HTERT RPE-1 (cell line): ENCODE measurements around the gene SLC25A52.
"Not testable (repeated sequence)": the region's sequence is repeated elsewhere in the genome, so short reads cannot be mapped to it uniquely, and the experiment has no call there.

Source experiments
- in situ Hi-C: fragments of 300-500 bp; cut with MboI; formaldehyde crosslinking; loops from 4 replicates; pipeline ENCODE4 v1.14.3; 2020; ENCODE audit warnings: low sequenced_read_pairs

SLC25A52 gene

DNA sequence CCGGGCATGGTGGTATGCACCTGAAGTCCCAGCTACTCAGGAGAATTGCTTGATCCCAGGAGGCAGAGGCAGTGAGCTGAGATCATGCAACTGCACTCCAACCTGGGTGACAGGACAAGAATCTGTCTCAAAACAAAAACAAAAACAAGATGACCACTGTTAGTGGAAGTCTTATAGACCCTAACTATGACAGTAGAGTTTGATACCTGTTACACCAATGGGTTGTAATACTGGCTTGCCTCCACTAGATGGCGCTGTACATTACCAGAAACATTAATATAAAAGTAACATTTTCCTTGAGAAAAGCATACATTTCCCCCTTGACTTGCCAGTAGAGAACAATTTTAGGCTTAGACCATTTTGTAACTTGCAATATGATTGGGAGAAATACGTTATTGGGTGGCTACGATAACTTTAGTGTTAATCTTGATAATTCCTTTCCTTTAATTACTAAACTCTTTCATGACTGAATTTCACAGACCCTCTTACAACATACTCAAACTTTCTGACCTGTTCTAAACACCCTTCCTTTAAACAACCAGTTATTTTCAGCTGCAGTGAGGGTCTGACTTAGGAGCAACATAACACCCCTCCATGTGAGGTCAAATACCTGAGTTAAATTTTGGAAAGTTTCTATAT lies 19.5 kb downstream of the SLC25A52 start:
- in situ Hi-C loops, result no loop called here

DNA sequence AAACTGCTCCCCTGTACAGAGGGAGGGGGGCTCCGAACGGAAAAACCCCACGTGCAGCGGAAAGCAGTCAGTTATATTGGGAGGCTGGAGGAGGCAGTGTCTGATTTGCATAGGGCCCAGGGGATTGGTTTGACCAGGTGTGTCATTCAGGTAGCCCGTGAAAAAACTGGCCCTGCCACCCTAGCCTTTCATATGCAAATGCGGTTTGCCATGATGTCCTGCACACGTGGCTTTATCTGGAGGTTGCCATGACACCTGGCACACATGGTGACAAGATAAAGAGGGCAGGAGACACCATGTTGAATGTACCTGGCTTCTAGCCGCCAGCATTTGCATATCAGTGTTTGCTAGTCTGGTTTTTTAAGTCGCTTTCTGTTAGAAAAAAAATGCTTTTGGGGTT lies 20.5 kb downstream of the SLC25A52 start:
- in situ Hi-C loops, result no loop called here

DNA sequence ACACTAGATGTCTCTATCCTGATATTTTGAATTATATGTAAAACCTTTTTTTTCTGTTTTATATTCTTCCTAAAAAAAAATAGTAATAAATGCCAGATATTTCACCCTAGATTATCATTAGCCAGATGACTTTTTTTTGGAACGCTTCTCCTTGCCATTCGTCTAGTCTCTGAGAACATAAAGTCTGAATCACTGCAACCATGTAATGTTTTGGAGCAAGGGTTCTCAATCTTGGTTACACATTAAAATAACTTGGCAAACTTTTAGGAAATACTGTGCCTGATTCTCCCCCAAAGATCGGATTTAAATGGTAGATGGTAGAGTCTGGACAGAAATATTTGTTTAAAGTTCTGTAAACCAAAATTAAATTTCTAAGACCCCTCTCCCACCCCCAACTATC lies 21.0 kb downstream of the SLC25A52 start:
- in situ Hi-C loops, result no loop called here

DNA sequence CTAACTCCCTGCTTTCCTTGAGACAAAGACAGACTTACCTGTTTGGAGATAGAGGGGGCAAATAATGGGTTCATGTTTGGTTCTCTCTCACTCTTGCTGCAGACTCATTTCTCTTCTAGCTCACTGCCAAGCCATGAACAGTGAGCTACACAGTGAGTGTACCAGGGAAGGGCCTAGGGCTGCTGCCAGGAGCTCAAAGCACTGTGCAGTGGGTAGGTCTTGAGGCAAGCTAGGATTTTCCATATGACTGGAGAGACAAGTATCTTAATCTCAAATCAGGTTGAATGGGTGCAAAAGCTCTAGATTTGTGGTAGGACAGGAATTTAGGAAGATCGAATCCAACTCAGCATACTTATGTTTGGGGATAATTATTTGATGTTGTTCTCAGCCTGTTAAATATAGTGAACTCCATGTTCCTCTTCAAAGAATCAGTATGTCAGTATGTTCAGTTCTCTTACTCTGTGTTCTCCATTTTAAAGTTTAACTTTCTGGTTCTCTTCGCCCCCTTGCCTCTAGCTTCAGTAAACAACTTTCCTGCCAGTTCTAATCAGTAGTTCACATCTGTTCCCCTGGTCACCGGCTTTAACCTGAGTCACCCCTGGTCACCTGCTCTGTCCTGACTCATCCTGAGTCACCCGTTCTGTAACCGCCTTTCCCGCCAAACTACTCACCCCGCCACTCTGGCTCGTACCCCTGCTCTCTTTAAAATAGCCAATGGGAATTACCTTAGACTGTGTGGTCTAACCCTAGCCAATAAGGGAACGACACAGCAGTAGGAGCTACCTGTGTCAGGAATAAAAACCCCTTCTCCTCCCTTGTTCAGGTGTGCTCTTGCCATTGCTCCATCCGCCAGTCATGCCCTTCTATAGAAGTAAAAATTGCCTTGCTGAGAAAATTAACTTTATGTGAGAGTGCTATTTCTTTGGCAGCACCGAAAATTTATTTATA lies 21.9 kb downstream of the SLC25A52 start:
- in situ Hi-C loops, result no loop called here

DNA sequence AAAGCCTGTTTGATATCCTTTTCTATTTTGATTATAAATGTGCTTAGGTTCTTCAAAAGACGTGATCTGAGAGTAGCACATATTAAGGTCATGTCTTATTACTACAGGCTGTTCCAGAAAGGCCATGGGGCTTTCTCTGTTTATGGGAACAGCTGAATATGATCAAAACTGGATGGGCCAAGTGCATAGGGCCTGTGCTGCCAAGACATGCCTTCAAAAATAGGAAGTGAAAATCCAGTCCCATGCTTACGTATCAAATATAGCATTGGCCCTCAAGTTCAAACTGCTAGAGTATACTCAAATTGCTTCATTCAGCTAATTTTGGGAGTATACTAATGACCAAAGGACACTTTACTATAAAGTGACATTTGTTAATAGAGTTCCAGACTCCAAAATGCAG lies 24.1 kb downstream of the SLC25A52 start:
- in situ Hi-C loops, result no loop called here

DNA sequence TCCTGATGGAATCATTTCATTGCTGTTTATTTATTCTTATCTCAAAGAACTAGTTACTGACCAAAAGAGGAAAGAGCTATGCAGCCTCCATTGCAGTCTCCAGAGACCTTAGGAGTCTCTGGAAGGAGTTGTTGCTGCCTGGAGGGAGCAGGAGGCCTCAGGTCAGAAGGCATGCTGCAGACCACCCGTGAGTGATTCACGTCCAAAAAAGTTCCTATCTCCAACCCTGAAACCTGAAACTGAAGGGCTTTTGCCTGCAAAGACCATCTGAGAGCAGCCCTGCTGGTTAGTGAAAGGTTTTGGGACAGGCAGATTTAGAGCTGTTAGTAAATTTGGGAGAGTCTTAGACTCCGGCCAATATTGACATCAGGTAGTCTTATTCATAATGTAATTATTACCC lies 29.1 kb downstream of the SLC25A52 start:
- in situ Hi-C loops, result no loop called here

DNA sequence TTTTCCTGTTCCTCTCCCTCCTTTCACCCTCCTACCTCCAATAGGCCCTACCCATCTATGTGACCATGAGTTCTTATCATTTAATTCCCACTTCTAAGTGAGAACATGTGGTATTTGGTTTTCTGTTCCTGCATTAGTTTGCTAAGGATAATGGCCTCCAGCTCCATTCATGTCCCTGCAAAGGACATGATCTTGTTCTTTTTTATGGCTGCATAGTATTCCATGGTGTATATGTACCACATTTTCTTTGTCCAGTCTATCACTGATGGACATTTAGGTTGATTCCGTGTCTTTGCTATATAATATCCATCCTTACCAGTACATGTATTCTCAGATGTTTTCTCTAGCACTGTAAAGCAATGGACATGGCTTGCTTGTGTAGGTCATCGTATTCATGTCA lies 31.5 kb downstream of the SLC25A52 start:
- in situ Hi-C loops, result not testable (repeated sequence)

DNA sequence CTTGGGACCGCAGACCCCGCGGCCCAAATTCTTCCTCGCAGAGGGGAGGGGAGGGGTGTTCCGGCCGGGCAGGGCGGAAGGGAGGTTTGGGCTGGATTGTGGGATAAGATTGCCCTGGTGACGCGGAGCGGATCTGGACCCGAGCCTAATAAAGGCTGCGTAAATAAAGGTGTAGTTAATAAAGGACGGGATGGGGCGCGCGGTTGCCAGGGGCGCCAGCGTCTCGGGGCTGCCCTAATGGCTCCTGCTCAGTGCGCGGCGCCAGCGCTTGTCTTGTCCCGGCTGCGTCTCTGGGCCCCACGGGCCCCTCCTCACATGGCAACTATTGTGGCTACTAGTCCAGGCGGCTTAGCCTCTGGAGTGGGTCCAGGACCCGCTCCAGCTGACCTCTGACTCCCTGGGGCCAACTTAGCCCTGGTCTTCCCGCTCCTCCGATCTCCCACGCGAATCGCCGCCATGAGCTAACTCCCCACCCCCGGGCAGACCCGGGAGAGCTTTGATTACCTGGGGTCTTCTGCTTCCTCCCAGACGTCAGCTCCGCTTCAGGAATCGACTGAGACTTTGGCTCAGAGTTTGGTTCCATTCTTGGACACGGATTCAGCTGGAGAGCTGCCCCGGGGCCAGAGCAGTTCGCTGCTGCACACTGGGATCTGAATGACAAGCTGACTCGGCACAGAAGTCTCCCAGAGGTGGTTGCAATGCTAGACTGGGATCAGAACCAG lies 36.5 kb downstream of the SLC25A52 start:
- in situ Hi-C loops, result no loop called here

DNA sequence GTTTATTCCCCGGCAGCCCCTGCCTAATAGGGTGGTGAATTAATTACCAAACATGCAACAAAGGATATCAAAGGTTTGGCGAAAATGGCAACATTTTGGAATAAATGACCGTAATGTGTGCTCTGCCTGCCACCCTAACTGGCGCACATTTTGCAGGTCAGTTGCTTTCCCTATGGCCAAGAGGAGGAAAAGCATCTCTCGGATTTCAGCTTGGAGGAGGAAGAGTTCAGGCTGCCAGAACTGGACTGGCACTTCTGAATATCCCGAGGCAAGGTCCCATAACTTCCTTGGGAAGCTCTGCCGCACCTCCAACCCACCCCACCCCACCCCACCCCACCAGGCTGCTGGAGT lies 37.1 kb downstream of the SLC25A52 start:
- in situ Hi-C loops, result no loop called here

DNA sequence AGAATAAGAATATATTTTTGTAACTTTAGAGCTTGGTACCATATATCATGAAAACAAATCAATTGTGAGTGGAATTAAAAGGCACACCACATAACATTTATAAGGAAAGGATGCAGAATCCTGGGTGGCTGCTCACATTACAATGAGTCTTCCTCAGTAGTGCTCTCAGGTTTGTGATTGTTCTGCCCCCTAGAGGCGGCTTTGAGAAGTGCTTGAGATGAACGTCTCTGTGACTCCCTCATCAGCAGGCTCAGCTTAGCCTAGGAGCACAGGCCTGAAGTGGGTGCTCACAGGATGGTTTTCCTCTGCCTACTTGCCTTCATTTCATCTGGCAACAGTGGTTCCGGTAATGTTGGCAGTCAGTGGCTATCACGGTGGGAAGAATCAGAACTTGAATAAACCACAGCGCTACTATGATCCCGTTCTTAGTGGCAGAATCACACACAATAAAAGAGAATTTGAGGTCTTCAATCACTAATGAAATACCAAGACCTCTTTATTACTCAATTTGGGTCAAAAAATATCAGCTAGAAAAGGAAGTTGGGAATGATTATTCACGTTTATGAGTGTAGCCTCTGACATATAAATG lies 38.2 kb downstream of the SLC25A52 start:
- in situ Hi-C loops, result no loop called here

DNA sequence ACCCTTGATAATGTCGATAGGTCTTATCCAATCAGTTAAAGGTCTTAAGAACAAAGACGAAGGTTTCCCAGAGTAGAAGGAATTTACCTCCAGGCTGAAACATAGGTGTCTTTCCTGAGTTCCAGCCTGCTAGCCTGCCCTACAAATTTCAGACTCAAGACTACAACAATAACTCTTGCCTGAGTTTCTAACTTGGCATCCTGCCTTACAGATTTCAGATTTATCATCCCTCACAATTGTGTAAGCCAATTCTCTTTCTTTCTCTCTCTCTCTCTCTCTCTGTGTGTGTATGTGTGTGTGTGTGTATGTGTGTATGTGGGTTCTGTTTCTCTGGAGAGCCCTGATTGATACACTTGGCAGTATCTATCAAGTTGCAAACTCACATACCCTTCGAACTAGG lies 39.1 kb downstream of the SLC25A52 start:
- in situ Hi-C loops, result no loop called here

DNA sequence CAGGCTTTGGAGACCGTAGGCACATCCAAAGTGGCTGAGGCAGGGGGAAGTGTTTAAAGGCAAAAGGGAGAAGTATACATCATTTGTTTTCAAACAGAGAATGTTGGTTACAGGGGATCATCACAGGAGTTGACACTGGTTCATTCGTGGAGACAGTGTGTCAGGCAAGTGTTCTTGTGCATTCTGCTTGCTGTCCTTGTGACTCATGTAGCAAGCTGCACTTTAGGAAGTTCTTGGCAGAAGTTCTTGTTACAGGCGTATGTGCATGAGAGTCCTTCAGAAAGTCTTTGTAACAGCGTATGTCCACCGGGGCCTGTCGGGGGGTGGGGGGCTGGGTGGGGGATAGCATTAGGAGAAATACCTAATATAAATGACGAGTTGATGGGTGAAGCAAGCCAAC lies 39.8 kb downstream of the SLC25A52 start:
- in situ Hi-C loops, result no loop called here

DNA sequence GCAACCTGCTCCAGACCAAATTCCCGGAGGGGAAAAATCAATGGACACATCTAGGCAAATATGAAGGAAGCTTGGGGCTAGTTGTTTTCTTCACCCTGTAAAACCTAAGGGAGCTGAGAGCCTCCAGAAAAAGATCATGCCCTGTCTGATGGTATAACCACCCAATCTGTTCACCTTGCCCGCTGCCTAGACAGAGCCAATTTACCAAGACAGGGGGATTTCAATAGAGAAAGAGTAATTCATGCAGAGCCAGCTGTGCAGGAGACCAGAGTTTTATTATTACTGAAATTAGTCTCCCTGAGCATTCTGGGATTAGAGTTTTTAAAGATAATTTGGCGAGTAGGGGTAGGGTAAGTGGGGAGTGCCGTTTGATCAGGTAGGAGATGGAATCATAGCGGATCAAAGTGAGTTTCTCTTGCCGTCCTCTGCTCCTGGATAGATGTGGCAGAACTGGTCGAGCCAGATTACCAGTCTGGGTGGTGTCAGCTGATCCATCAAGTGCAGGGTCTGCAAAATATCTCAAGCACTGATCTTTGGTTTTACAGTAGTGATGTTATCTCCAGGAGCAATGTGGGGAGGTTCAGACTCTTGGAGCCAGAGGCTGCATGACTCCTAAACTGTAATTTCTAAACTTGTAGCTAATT lies 41.2 kb downstream of the SLC25A52 start:
- in situ Hi-C loops, result no loop called here

DNA sequence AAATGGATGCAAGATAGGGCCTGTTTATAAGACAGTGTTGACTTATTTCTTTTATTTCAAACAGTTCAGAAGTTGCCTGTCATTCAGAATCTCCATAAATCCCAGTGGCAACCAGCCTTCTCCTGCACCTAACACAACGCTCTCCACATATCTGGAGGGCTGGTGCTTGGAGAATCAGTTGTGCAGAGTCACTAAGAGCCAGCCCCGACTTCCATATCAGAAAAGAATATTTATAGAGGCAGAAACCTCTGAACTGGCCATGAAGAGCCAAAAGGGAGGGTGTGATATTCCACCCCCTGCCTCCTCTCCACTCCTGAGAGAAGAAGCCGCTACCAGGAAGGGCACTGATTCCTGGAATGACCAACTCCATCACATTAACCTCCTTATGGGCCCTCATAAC lies 42.3 kb downstream of the SLC25A52 start:
- in situ Hi-C loops, result no loop called here

DNA sequence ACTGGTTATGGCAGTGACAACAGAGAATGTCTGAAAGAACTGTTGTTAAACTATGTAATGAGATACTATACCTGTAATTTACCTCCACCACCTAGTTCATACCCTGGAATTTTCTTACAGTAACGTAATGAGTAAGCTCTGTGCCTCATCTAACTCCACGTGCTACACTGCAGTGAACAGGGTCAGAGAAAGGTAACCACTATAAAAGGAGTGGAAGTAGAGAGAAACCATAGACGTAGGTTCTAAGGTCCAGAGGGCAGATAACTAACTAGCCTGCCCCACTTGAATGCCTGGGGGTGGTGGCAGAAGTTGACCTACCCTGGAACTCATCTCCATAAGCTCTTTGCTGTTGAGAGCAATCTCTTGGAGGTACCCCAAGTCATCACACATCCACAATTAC lies 44.3 kb downstream of the SLC25A52 start:
- in situ Hi-C loops, result no loop called here

DNA sequence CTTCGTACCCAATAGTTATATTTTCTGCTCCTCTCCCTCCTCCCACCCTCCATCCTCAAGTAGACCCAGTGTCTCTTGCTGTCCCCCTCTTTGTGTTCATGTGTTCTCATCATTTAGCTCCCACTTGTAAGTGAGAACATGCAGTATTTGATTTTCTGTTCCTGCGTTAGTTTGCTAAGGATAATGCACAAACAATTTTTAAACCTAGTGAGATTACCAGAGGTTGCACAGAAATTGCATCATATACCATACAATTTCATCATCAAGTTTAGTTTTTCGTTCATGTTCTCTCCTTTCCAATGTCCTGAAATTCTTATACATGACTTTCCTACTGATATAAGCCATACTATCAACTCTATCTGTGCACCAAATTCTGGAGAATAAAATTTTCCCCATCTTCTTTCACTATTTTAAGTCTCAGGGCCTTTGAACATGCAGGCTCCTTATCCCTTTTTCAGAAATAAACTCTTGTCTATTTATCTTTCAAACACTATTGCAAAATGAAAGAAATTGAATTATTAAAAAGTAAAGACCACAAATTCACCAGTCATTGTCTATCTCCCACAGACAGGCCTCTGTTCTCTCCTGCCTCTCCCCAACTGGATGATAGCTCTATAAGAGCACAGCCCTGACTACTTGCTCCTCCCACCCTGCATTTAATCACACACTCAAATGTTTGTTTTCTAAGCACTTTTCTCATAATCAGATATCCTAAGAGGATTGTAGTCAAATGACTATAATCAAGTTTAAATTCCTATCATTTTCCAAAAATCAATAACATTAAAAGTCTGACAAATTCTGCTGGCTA lies 49.1 kb downstream of the SLC25A52 start:
- in situ Hi-C loops, result no loop called here

DNA sequence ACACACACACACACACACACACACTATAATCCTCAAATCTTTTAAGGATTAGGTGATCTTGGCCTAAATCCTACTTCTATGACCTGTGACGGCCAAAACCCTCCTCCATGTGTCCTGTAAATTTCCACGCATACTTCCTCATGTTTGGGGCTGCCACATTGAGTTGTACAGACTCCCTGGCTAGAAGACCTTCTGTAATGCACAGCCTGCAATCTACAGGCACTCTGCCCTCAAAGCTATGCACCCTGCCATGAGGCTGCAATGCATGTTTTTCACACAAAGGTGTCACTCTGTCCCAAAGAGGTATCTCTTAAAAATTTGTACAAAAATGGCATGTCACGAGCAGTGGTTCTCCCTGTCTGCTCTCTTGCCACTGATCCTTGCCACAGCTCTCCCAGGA lies 49.9 kb downstream of the SLC25A52 start:
- in situ Hi-C loops, result no loop called here
